Left cardiac atrium (tissue), 4 donors: Measurements from ENCODE around the gene STAT2. TPM values are rescaled to one million over a fixed set of nuclear protein-coding genes. Genes with fewer than 3 reads are reported as not detected.
"Not testable (repeated sequence)": the region's sequence is repeated elsewhere in the genome, so short reads cannot be mapped to it uniquely, and the experiment has no call there.

Experiments used
- ATAC-seq, 2 donors: fragments of 200-7000 bp; cut with Tn5 transposase; one replicate each; pipeline ENCODE4 v1.9.1; 2020; ENCODE audit warnings: mild to moderate bottlenecking in 2 of 2, moderate library complexity in 2 of 2
- DNase-seq: peaks from one replicate; pipeline ENCODE4 v3.0.0-alpha.2; 2020
- intact Hi-C, 2 donors: fragments of 100-400 bp; cut with DNase I; formaldehyde crosslinking; loops; one replicate each; pipeline versions ENCODE4 v1.14.1 to v1.15.1; 2022 to 2023
- total RNA-seq, 2 donors: library from RNA; stranded (reverse); fragmentation: NEBNext Ultra II Directional; extraction: Animal tissue kit (Norgen Biotek cat#: 25700); gene quantifications; one replicate each; pipeline ENCODE4 v1.2.1, GENCODE V29; 2021
- donor health status: DM: no; HTN: yes; CAD: no.
- donor health status: DM: no; HTN: yes; CAD: no; lungs with severe emphysema.
- donor health status: DM: yes; HTN: yes; CAD: no.
- donor health status: Dilated cardiomyopathy.

STAT2 gene
- total RNA-seq, 2 donors from 2014 or later, result 52.2 to 68.1 TPM

GRCh38 chr12:56333679-56334489 lies 26.0 kb downstream of the STAT2 start, which contains the start of gene PAN2:
Gene PAN2 (minus strand): TSS chr12:56334000. CDS start chr12:56333094, 906 bp downstream.
- DNase-seq (peak; percentile 97), ATAC-seq (peak; percentile 99 to 100)
- intact Hi-C loops, result loop anchor here in 1 of 2 donors (10.0 kb wide), 1 partner anchor 121 kb away; the partner anchor contains the start of gene MIP

- DNase-seq (no peak), ATAC-seq (peak in 1 of 2 donors; percentile 29)
- intact Hi-C loops, result loop anchor here in 1 of 2 donors (10.0 kb wide), 1 partner anchor 122 kb away; the partner anchor contains the start of gene MIP
These were observed 26.7 kb downstream of the STAT2 start for GRCh38 chr12:56333197-56333678.

GRCh38 chr12:56332512-56333196 lies 27.3 kb downstream of the STAT2 start:
- intact Hi-C loops, result loop anchor here in 1 of 2 donors (10.0 kb wide), 1 partner anchor 122 kb away; the partner anchor contains the start of gene MIP
- ATAC-seq, result no peak
- no peak for DNase-seq

- intact Hi-C loops, result loop anchor here in 1 of 2 donors (10.0 kb wide), 1 partner anchor 124 kb away; the partner anchor contains the start of gene MIP
- ATAC-seq, result no peak
- no peak for DNase-seq
These were observed 28.9 kb downstream of the STAT2 start for GRCh38 chr12:56330936-56331490.

GRCh38 chr12:56326533-56326932 lies 33.4 kb downstream of the STAT2 start:
- ATAC-seq (peak in 1 of 2 donors; percentile 19), DNase-seq (no peak)
- intact Hi-C loops, result no loop called here

GRCh38 chr12:56326126-56326525 lies 33.8 kb downstream of the STAT2 start:
- intact Hi-C loops, result no loop called here
- ATAC-seq, result no peak
- no peak for DNase-seq

- ATAC-seq (no peak), DNase-seq (no peak)
- intact Hi-C loops, result no loop called here
These were observed 35.7 kb downstream of the STAT2 start for GRCh38 chr12:56324206-56324605.

GRCh38 chr12:56321610-56322009 lies 38.3 kb downstream of the STAT2 start:
- DNase-seq, ATAC-seq, intact Hi-C loops: not testable (repeated sequence)

GRCh38 chr12:56321027-56321426 lies 38.9 kb downstream of the STAT2 start:
- intact Hi-C loops, result no loop called here
- no peak for DNase-seq
- ATAC-seq, result no peak

- intact Hi-C loops, result no loop called here
- ATAC-seq, result no peak
- DNase-seq, result no peak
These were observed 42.2 kb downstream of the STAT2 start for GRCh38 chr12:56317675-56318074.

GRCh38 chr12:56315622-56316473 lies 44.1 kb downstream of the STAT2 start, which contains the start of gene CNPY2:
Gene CNPY2 (minus strand): TSS chr12:56315988. CDS start chr12:56315217, 771 bp downstream.
- intact Hi-C loops, result no loop called here
- DNase-seq, result peak; percentile 98
- ATAC-seq, result peak; percentile 96 to 97

GRCh38 chr12:56315249-56315621 lies 44.7 kb downstream of the STAT2 start:
- intact Hi-C loops, result no loop called here
- DNase-seq (no peak), ATAC-seq (peak in 1 of 2 donors; percentile 4)

GRCh38 chr12:56311003-56311402 lies 48.9 kb downstream of the STAT2 start:
- DNase-seq (no peak), ATAC-seq (no peak)
- intact Hi-C loops, result no loop called here

- intact Hi-C loops, result no loop called here
- ATAC-seq (no peak), DNase-seq (no peak)
These were observed 51.2 kb downstream of the STAT2 start for GRCh38 chr12:56308714-56309113.

- DNase-seq, result no peak
- ATAC-seq, result no peak
- intact Hi-C loops, result no loop called here
These were observed 52.5 kb downstream of the STAT2 start for GRCh38 chr12:56307221-56307965.

GRCh38 chr12:56304872-56305590 lies 54.9 kb downstream of the STAT2 start:
- DNase-seq (no peak), ATAC-seq (no peak)
- intact Hi-C loops, result no loop called here

- ATAC-seq, result no peak
- no peak for DNase-seq
- intact Hi-C loops, result no loop called here
These were observed 55.6 kb downstream of the STAT2 start for GRCh38 chr12:56304276-56304675.
